HepG2 (cell line): ENCODE data around the gene TBC1D2B. TPM values are rescaled to one million over a fixed set of nuclear protein-coding genes. Genes with fewer than 3 reads are reported as not detected.
"Not testable (repeated sequence)": the region's sequence is repeated elsewhere in the genome, so short reads cannot be mapped to it uniquely, and the experiment has no call there.

Experiments
- ATAC-seq: fragments of 200-7000 bp; cut with Tn5 transposase; 3 replicates; pipeline ENCODE4 v1.9.1; 2020; ENCODE audit warnings: mild to moderate bottlenecking, moderate library complexity
- BruUV-seq: library from RNA; stranded (reverse); fragments of 400-500 nt; replicated peaks from 2 replicates; lab custom pipeline; 2021; lab: Mats Ljungman, UMichigan
- CTCF ChIA-PET: fragments of 300-600 bp; formaldehyde crosslinking; extraction: SDS; loops from one replicate; lab custom pipeline; 2021; ENCODE audit warnings: low total read pairs, inconsistent platforms, low intra/inter-chr PET ratio; lab: Yijun Ruan, JAX
- POLR2A ChIA-PET: fragments of 350-600 bp; sonication (Branson Sonifier 250); formaldehyde crosslinking; loops from one replicate; lab custom pipeline; 2020; ENCODE audit warnings: antibody characterized with exemption, inconsistent platforms; lab: Yijun Ruan, JAX
- DNase-seq: peaks from one replicate; pipeline ENCODE4 v3.0.0-alpha.2; 2015; ENCODE audit warnings: low spot score
- FAIRE-seq: peaks from 3 replicates; lab custom pipeline; 2011; peaks lifted over from hg19 to GRCh38; lab: Jason Lieb, UNC
- H2AFZ ChIP-seq: one replicate; pipeline ENCODE4 v1.6.1; 2011; ENCODE audit warnings: low read length, inconsistent platforms
- H3K27ac ChIP-seq: fragments of 300-600 bp; 3 replicates; pipeline ENCODE4 v1.8.0; 2011; ENCODE audit warnings: mixed run types, mild to moderate bottlenecking, mixed read lengths, low read length, inconsistent platforms; ENCODE audit not compliant: insufficient read depth; ENCODE audit errors: extremely low read length
- H3K27me3 ChIP-seq, 2 experiments: fragments of 200-600 bp in 1 of 2; 2 replicates in 1 of 2; 3 replicates in 1 of 2; pipeline versions ENCODE4 v1.6.0 to v1.8.0; 2011; ENCODE audit warnings: low read length in 2 of 2, mild to moderate bottlenecking in 2 of 2, moderate library complexity in 2 of 2, inconsistent platforms in 1 of 2; ENCODE audit not compliant: insufficient read depth in 2 of 2, control insufficient read depth in 1 of 2
- H3K36me3 ChIP-seq, 2 experiments: fragments of 200-600 bp in 1 of 2; replicated peaks in 1 of 2; 2 replicates in 1 of 2; 3 replicates in 1 of 2; pipeline versions ENCODE4 v1.5.1 to v1.8.0; 2011; ENCODE audit warnings: low read length in 2 of 2, inconsistent platforms in 1 of 2; ENCODE audit not compliant: insufficient read depth in 2 of 2, control insufficient read depth in 1 of 2
- H3K4me1 ChIP-seq: 2 replicates; pipeline ENCODE4 v1.5.1; 2012; ENCODE audit warnings: low read length, inconsistent platforms; ENCODE audit not compliant: insufficient read depth
- H3K4me2 ChIP-seq: 2 replicates; pipeline ENCODE4 v1.6.0; 2011; ENCODE audit warnings: low read depth, low read length, inconsistent platforms
- H3K4me3 ChIP-seq, 3 experiments: fragments of 200-600 bp in 1 of 3; sonication (generic), shearing (Covaris generic) in 1 of 3; replicated peaks in 1 of 3; 2 replicates each; pipeline ENCODE4 v1.5.1; 2011 to 2016; ENCODE audit warnings: low read length in 3 of 3, inconsistent platforms in 2 of 3, low read depth in 2 of 3, mild to moderate bottlenecking in 2 of 3, control low read depth in 1 of 3, mixed read lengths in 1 of 3; ENCODE audit not compliant: insufficient read depth in 1 of 3
- H3K79me2 ChIP-seq: one replicate; pipeline ENCODE4 v1.6.1; 2011; ENCODE audit warnings: low read length, inconsistent platforms; ENCODE audit not compliant: insufficient read depth
- H3K9ac ChIP-seq: 2 replicates; pipeline ENCODE4 v1.6.0; 2011; ENCODE audit warnings: mild to moderate bottlenecking, low read depth, low read length, inconsistent platforms; ENCODE audit not compliant: insufficient read depth
- H3K9me3 ChIP-seq: 2 replicates; pipeline ENCODE4 v1.5.1; 2012; ENCODE audit warnings: mild to moderate bottlenecking, low read length
- H4K20me1 ChIP-seq: 2 replicates; pipeline ENCODE4 v1.6.0; 2011; ENCODE audit warnings: inconsistent platforms, mild to moderate bottlenecking, low read length, moderate library complexity; ENCODE audit not compliant: insufficient read depth
- CEBPB ChIP-seq: IDR thresholded peaks from 2 replicates; pipeline ENCODE4 v1.6.1; 2011; ENCODE audit warnings: low read depth, low read length, improper control_type of control experiment, borderline replicate concordance
- CEBPG ChIP-seq: IDR thresholded peaks from 2 replicates; pipeline ENCODE4 v1.6.1; 2016
- SP4 ChIP-seq: sonication (generic); formaldehyde crosslinking; IDR thresholded peaks from 2 replicates; pipeline ENCODE4 v1.8.1; 2023; ENCODE audit warnings: mild to moderate bottlenecking, missing genetic modification reagents
- ZNF501 ChIP-seq: sonication (generic); formaldehyde crosslinking; IDR thresholded peaks from 2 replicates; pipeline ENCODE4 v1.5.1; 2020; ENCODE audit warnings: mild to moderate bottlenecking, moderate library complexity, missing genetic modification reagents
- WGBS: methylation state at CpG from one replicate; pipeline ENCODE4 v1.1.6; 2017; ENCODE audit warnings: low lambda C conversion rate; 5-methylcytosine and 5-hydroxymethylcytosine counted together
- in situ Hi-C: cut with HindIII; loops from 2 replicates; pipeline ENCODE4 v1.10.0; 2017; ENCODE audit warnings: low pct_unique_long_range_greater_than_20kb; ENCODE audit not compliant: extremely low pct_ligation_motif_present
- intact Hi-C: fragments of 100-400 bp; cut with micrococcal nuclease; formaldehyde crosslinking; loops from one replicate; pipeline ENCODE4 v1.10.0; 2022; ENCODE audit not compliant: unreplicated experiment
- polyA plus RNA-seq, 8 experiments: library from polyadenylated mRNA; depleted of rRNA in 3 of 8; stranded (reverse) in 7 of 8; unstranded in 1 of 8; fragments of >200 nt; fragmentation: Illumina TruSeq in 4 of 8; extraction: Trizol in 4 of 8; gene quantifications; 2 replicates each; pipeline versions ENCODE4 v1.2.1 to v1.2.3, GENCODE V29; 2011 to 2016; ENCODE audit warnings: low read depth in 4 of 8, missing spikeins in 1 of 8, mixed read lengths in 1 of 8; ENCODE audit not compliant: insufficient read depth in 1 of 8
- total RNA-seq, 5 experiments: library from RNA; depleted of rRNA; stranded (reverse); fragments of >200 nt; fragmentation: Illumina TruSeq; extraction: Trizol; gene quantifications; 2 replicates each; pipeline ENCODE4 v1.2.3, GENCODE V29; 2016; ENCODE audit warnings: low read depth in 1 of 5

TBC1D2B gene
- total and polyA plus RNA-seq, 2 of the 13 experiments (the other 11 are each of a cell fraction or from before 2014, with no cell fraction given) = 10.1 to 14.4 TPM

DNA sequence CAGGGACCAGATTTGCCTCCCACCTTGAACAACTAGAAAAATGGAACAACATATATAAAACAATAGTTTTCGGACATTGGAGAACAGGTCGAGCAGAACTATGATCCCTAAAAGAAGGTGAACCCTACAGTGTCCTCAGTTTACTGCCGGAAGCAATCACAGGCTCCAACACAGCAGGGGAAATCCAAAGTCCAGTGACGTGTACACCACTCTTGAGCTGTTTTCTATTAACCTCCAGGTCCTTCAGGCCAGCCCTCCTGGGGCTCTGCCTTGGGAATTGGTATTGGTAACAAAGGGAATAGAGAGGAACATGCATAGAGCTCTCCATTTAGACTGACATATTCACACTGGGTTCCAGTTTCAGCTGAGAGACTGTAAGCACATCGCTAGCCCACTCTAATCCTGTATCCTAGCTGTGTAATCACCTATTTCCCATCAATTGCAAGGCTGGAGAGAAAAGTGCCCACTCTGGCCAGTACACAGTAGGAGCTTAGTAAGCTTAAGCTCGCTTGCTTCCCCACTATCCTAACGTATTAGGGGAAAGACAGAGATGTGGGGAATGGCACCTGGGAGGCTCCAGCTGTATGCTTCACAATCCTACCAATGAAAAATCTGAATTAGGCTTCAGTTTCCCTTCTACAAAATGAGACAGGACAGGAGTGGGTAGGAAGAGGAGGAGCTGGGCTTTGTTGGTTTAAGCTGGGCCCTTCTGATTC, 118.6 kb downstream of the TBC1D2B start:
- H4K20me1 ChIP-seq, H3K4me3 ChIP-seq, H3K79me2 ChIP-seq, DNase-seq: not testable (repeated sequence)
- TF ChIP-seq SP4 (CRISPR knock-in tag) (peak; percentile 28; the same call in 1 of the 2 replicates), ZNF501 (peak; percentile 67)
- TF ChIP-seq, all 625 proteins: peak for 2; not testable (repeated sequence) for 623
- intact Hi-C loops (loop anchor here (1.0 kb wide), 1 partner anchor 236 kb away; no protein-coding TSS in a partner anchor), in situ Hi-C loops (loop anchor here (25.0 kb wide), 1 partner anchor 278 kb away; the partner anchor contains the start of gene ACSBG1)
- H3K27me3 ChIP-seq, H3K9me3 ChIP-seq, H2AFZ ChIP-seq, H3K9ac ChIP-seq, FAIRE-seq, H3K36me3 ChIP-seq, H3K27ac ChIP-seq, POLR2A ChIA-PET, BruUV-seq: not testable (repeated sequence)
- CTCF ChIA-PET = interaction anchor here (2.4 kb wide), 1 partner anchor 149 kb away, joined by 19 read pairs; no protein-coding TSS in a partner anchor
- Histone ChIP-seq H3K4me1 (peaks cover 18% of the 10 kb centered on the region), H3K4me2 (peak overlapping the region; percentile 56)
- ATAC-seq = peak; percentile 46
- WGBS = 8% methylated on average over 7 of the region's 7 CpGs

DNA sequence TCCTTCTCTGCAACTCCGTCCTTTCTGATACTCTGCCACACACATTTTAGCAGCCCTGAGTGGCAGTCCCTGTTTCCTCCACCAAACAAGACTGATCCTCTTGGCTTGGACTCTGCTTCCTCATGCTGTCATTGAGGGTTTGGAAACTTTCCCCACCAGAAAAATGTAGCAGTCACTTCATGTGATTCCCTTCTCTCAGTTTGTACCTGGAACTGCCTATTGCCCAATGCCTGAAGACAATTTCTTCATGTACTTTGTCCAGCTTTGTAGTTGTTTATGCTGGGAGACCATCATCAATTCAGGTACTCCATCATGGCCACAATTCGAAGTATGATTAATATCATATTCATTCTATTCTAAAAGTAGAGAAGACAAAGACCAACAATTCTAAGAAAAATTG, 119.5 kb downstream of the TBC1D2B start:
- POLR2A ChIA-PET, H3K9ac ChIP-seq, BruUV-seq, DNase-seq, ATAC-seq, H3K27me3 ChIP-seq, H3K9me3 ChIP-seq, FAIRE-seq, H2AFZ ChIP-seq, H3K4me3 ChIP-seq, H3K4me2 ChIP-seq, H3K36me3 ChIP-seq, intact Hi-C loops, H4K20me1 ChIP-seq, H3K79me2 ChIP-seq, H3K27ac ChIP-seq: not testable (repeated sequence)
- peaks cover 18% of the 10 kb centered on the region for H3K4me1 ChIP-seq
- in situ Hi-C loops = loop anchor here (25.0 kb wide), 1 partner anchor 279 kb away; the partner anchor contains the start of gene ACSBG1
- TF ChIP-seq CEBPG (CRISPR knock-in tag) = 0 out of 2 replicates have a peak, but pooled peaks have one; percentile 16
- TF ChIP-seq CEBPB = peak; percentile 52; the same call in 1 of the 2 replicates
- CTCF ChIA-PET = interaction anchor here (1.1 kb wide), 1 partner anchor 150 kb away, joined by 3 read pairs; no protein-coding TSS in a partner anchor
- 51% methylated on average over 2 of the region's 2 CpGs for WGBS
